ENCODE results near the gene GFY.
"Not testable (repeated sequence)": the region's sequence is repeated elsewhere in the genome, so short reads cannot be mapped to it uniquely, and the experiment has no call there.

Gene GFY

DNA sequence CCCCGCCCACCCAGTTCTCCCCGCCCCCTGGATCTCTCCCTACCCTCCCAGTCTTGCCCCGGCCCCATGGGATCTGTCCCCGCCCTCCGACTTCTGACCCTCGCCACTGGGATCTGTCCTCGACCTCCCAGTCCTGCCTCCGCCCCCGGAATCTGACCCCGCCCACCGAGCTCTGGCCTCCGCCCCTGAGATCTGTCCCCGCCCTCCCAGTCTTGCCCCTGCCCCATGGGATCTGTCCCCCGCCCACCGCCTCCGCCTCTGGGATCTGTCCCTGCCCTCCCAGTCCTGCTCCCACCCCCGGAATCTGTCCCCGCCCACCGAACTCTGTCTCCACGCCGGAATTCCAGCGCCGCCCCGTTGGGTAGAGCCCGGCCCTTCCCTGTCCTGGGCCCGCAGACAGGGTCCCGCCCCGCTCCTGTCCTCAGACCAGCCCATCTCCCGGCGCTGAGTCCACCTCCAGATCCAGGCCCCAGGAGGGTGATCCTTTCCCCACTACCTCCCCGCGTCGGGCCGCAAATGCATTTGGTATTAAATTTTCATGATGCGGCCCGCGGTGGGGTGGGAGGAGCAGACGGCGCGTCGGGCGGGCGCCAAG is 17.7 kb downstream of the GFY start:
- no peak for DNase-seq (ENCODE audit: low read depth)
- TF ChIP-seq, protein P1, sequence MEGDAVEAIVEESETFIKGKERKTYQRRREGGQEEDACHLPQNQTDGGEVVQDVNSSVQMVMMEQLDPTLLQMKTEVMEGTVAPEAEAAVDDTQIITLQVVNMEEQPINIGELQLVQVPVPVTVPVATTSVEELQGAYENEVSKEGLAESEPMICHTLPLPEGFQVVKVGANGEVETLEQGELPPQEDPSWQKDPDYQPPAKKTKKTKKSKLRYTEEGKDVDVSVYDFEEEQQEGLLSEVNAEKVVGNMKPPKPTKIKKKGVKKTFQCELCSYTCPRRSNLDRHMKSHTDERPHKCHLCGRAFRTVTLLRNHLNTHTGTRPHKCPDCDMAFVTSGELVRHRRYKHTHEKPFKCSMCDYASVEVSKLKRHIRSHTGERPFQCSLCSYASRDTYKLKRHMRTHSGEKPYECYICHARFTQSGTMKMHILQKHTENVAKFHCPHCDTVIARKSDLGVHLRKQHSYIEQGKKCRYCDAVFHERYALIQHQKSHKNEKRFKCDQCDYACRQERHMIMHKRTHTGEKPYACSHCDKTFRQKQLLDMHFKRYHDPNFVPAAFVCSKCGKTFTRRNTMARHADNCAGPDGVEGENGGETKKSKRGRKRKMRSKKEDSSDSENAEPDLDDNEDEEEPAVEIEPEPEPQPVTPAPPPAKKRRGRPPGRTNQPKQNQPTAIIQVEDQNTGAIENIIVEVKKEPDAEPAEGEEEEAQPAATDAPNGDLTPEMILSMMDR (IDR thresholded peaks at IDR 0.05; ENCODE audit: low read depth, low read length, missing control alignments), result no peak
- peak overlapping the region; percentile 62 for H3K4me3 ChIP-seq (ENCODE audit: low read depth, low read length)

DNA sequence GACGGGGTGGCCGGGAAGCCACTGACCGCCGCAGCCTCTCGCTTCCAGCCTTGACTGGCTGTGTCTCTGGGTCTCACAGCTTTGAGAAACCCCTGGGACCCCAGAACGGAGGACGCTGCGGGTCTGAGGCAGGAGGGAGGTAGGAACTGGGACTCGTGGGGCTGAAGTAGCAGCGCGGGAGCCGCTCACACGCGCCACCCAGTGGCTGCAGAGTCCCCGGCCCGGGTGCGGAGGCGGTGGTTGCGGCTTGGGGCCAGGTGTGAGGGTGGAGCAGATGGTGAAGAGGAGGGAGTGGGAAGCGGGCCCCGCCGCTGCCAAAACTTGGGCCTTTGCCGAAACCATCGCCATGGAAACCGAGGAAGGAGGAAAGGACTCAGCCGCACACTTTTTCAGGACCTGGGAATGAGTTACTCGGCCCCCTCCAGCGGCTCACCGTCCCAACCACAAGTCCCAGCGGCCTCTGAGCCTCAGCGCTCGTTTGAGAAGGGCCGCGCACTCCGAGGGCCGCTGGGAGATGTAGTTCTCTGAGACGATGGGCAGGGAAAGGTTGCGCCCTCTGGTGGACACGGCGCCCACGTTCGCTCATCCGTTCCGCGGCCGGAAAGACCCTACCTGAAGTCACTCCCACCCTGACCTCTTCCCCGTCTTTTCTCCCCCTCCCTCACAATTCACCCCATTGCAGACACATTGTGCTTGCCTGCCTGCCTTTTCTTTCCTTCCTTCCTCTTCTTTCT is 18.3 kb downstream of the GFY start:
- TF ChIP-seq, protein P1 (IDR thresholded peaks at IDR 0.05; ENCODE audit: low read depth, low read length, missing control alignments), result peak; percentile 87
- H3K4me3 ChIP-seq (ENCODE audit: low read depth, low read length), result peak overlapping the region; percentile 62
- DNase-seq (ENCODE audit: low read depth), result peak; percentile 84

DNA sequence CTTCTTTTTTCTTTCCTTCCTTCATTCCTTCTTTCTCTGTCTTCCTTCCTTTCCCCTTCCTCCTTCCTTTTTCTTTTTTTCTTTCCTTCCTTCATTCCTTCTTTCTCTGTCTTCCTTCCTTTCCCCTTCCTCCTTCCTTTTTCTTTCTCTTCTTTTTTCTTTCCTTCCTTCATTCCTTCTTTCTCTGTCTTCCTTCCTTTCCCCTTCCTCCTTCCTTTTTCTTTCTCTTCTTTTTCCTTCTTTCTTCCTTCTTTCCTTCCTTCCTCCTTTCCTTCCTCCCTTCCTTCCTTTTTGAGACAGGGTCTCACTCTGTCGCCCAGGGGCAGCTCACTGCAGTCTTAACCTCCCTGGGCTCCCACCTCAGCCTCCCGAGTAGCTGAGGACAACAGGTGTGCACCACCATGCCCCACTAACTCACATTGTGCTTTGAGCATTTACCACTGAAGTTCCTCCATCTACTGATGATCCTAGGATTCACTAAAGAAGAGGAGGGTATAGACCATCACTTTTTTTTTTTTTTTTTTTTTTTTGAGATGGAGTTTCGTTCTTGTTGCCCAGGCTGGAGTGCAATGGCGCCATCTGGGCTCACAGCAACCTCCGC is 19.0 kb downstream of the GFY start:
- H3K4me3 ChIP-seq (ENCODE audit: low read depth, low read length), result not testable (repeated sequence)

DNA sequence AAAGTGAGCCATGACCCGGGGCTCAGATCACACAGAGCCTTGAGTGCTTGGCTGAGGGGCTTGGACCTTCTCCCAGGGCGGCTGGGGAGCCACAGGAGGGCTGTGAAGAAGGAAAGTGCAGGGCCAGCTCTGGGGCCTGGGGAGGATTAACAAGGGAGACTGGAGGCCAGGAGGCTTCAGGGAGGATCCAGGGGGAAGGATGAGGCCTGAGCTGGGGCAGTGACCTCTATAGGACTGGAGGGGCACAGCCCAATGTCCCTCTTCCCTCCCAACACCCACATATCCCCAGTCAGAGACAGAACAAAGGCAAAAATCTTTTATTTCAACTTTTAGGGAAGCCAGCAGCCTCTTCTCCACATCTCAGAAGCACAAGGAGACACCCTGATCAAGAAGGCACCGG is 20.8 kb downstream of the GFY start:
- TF ChIP-seq, protein P1 (IDR thresholded peaks at IDR 0.05; ENCODE audit: low read depth, low read length, missing control alignments), result no peak
- no peak overlapping the region for H3K4me3 ChIP-seq (ENCODE audit: low read depth, low read length)
- DNase-seq (ENCODE audit: low read depth), result no peak

More for the DNA sequence above, 19.0 kb downstream of the GFY start:
- not testable (repeated sequence) for DNase-seq (ENCODE audit: low read depth)

DNA sequence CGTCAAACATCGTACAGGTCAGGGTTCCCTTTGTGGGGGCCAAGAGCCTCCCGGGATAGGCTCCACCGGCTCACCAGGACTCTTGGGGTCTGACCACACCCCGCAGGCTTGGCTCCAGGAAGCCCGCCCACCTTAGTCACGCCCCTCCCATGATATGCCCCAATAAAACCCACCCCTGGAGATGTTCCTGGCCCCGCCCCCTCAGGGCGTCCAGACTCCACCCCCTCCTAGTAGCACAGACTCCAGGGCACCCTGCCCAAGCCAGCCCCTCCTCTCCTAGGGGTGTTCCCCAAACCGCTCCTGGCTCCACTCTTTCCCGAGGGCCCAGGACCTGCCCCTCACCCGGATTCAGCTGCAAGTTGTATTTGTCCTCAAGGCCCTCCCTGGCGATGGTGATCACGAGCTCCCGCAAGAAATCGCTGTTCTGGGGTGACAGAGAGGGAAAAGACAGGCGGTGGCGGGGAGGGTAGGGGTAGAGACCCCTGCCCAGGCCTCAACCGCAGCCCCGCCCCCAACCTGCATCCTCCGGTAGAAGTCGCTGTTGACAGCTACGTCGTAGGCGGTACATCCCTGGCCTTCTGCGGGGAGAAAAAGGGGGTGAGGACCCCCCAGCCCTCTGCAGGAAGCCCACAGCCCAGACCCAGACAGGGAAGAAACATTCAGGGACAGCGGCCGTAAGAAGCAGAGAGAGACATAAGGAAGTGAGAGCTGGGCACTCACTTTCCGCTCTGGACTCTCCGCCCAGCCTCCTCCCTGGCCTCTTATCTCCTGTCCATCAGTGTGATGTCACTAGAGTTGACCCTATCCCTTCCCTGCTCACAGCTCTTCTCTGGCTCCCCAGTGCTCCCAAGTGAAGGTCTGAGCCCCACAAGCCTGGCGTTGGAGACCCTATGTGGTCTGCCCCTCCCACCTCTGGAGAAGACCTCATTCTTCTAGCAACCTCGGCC is 22.6 kb downstream of the GFY start:
- DNase-seq (ENCODE audit: low read depth), result no peak
- TF ChIP-seq, protein P1 (IDR thresholded peaks at IDR 0.05; ENCODE audit: low read depth, low read length, missing control alignments), result no peak
- no peak overlapping the region for H3K4me3 ChIP-seq (ENCODE audit: low read depth, low read length)

DNA sequence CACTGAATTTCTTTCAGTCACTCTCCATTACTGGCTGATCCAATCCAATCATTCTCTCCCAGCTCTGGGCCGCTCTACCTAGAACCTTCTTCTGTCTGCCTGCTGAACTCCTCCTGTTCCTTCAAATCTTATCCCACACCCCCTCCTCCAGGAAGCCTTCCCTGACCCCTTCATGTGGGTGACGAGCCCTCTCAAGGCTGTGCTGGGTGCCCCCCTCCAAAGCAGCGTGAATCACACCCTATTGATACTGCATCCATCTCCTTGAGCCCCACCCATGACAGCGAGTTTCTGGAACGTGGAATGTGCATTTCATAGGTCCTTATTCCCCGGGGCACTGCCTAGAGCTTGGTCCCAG is 23.2 kb downstream of the GFY start:
- TF ChIP-seq, protein P1 (IDR thresholded peaks at IDR 0.05; ENCODE audit: low read depth, low read length, missing control alignments), result no peak
- H3K4me3 ChIP-seq (ENCODE audit: low read depth, low read length), result no peak overlapping the region
- no peak for DNase-seq (ENCODE audit: low read depth)

DNA sequence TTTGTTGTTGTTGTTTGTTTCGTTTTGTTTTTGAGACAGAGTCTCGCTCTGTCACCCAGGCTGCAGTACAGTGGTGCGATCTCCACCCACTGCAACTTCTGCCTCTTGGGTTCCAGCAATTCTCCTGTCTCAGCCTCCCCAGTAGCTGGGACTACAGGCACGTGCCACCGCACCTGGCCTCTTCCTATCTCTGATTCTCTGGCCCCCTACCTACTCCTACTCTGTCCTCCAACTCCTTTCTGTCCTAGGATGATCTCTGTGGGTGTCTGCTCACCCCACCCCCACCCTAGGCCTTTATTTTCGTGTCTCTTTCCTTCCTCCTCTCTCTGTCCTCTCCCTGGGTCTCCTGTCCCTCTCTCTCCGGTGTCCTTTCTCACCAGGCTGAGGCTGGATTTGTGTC is 25.2 kb downstream of the GFY start:
- TF ChIP-seq, protein P1 (IDR thresholded peaks at IDR 0.05; ENCODE audit: low read depth, low read length, missing control alignments), result no peak
- H3K4me3 ChIP-seq (ENCODE audit: low read depth, low read length), result peak overlapping the region; percentile 98

More for the DNA sequence above, 25.2 kb downstream of the GFY start:
- no peak for DNase-seq (ENCODE audit: low read depth)

All from GM12864 (cell line).